ENCODE measurements around the gene EMC7.

EMC7 gene

GRCh38 chr15:34114215-34114614 is 12.6 kb upstream of the EMC7 start:
- no peak overlapping the region for H3K4me3 ChIP-seq (ENCODE audit: low read depth, low read length)
- DNase-seq (ENCODE audit: low read depth): no peak
- TF ChIP-seq CTCF (IDR thresholded peaks at IDR 0.05; ENCODE audit: control insufficient read depth, extremely low read depth, insufficient read depth): no peak

- no peak overlapping the region for H3K4me3 ChIP-seq (ENCODE audit: low read depth, low read length)
- no peak for DNase-seq (ENCODE audit: low read depth)
- no peak for TF ChIP-seq CTCF (IDR thresholded peaks at IDR 0.05; ENCODE audit: control insufficient read depth, extremely low read depth, insufficient read depth)
These were observed 9.8 kb upstream of the EMC7 start for GRCh38 chr15:34111488-34111887.

GRCh38 chr15:34109797-34110663 is 8.4 kb upstream of the EMC7 start:
- no peak for DNase-seq (ENCODE audit: low read depth)
- TF ChIP-seq CTCF (IDR thresholded peaks at IDR 0.05; ENCODE audit: control insufficient read depth, extremely low read depth, insufficient read depth): peak; percentile 61
- no peak overlapping the region for H3K4me3 ChIP-seq (ENCODE audit: low read depth, low read length)

- TF ChIP-seq CTCF (IDR thresholded peaks at IDR 0.05; ENCODE audit: control insufficient read depth, extremely low read depth, insufficient read depth): no peak
These were observed 5.7 kb upstream of the EMC7 start for GRCh38 chr15:34107315-34107714.

GRCh38 chr15:34106423-34106822 is 4.8 kb upstream of the EMC7 start:
- H3K4me3 ChIP-seq (ENCODE audit: low read depth, low read length): no peak overlapping the region
- no peak for TF ChIP-seq CTCF (IDR thresholded peaks at IDR 0.05; ENCODE audit: control insufficient read depth, extremely low read depth, insufficient read depth)
- no peak for DNase-seq (ENCODE audit: low read depth)

More at GRCh38 chr15:34107315-34107714, 5.7 kb upstream of the EMC7 start:
- DNase-seq (ENCODE audit: low read depth): no peak
- H3K4me3 ChIP-seq (ENCODE audit: low read depth, low read length): no peak overlapping the region

GRCh38 chr15:34102175-34102925 is 688 bp upstream of the EMC7 start:
- DNase-seq (ENCODE audit: low read depth): no peak
- TF ChIP-seq CTCF (IDR thresholded peaks at IDR 0.05; ENCODE audit: control insufficient read depth, extremely low read depth, insufficient read depth): no peak
- H3K4me3 ChIP-seq (ENCODE audit: low read depth, low read length): peak overlapping the region; percentile 100
